ENCODE measurements around the gene CD4. TPM values are rescaled to one million over a fixed set of nuclear protein-coding genes. Genes with fewer than 3 reads are reported as not detected.

The CD4 gene
- total and polyA plus RNA-seq, 2 donors (not counting 1 experiment from before 2014, with no cell fraction given), result 27.2 to 152 TPM

GRCh38 chr12:6852651-6853354 is 63.5 kb downstream of the CD4 start:
- Histone ChIP-seq H3K79me2 (ENCODE audit: control insufficient read depth, insufficient read depth, low read length) (peaks cover 49% of the 10 kb centered on the region), H3K27me3 (ENCODE audit: control insufficient read depth, insufficient read depth, low read length) (no peaks in the 10 kb centered on the region)
- TF ChIP-seq EZH2 (IDR thresholded peaks at IDR 0.05; ENCODE audit: low read length, missing control alignments), result no peak
- no peak for TF ChIP-seq CTCF (conservative IDR thresholded peaks at IDR 0.05 in 1 of 2, IDR thresholded peaks at IDR 0.05 in 1 of 2; ENCODE audit: low read depth in 1 of 2, low read length in 2 of 2)

GRCh38 chr12:6853626-6854025 is 64.3 kb downstream of the CD4 start:
- no peaks in the 10 kb centered on the region for H4K20me1 ChIP-seq (ENCODE audit: control insufficient read depth, extremely low read depth, insufficient read depth, low read length)
- no peak overlapping the region for H2AFZ ChIP-seq (ENCODE audit: low read length)
- peaks cover 20% of the 10 kb centered on the region for H3K36me3 ChIP-seq (ENCODE audit: control insufficient read depth, insufficient read depth, low read length)
- no peaks in the 10 kb centered on the region for H3K9me3 ChIP-seq (ENCODE audit: control insufficient read depth, insufficient read depth, low read depth, low read length)
- no peak for TF ChIP-seq CTCF (conservative IDR thresholded peaks at IDR 0.05 in 1 of 2, IDR thresholded peaks at IDR 0.05 in 1 of 2; ENCODE audit: low read depth in 1 of 2, low read length in 2 of 2)
- no peak for TF ChIP-seq EZH2 (IDR thresholded peaks at IDR 0.05; ENCODE audit: low read length, missing control alignments)
- peak overlapping the region; percentile 56 for H3K9ac ChIP-seq (ENCODE audit: insufficient read depth, low read length)
- peak overlapping the region; percentile 82 for H3K27ac ChIP-seq (ENCODE audit: insufficient read depth, low read length)
- peaks cover 17% of the 10 kb centered on the region for H3K4me1 ChIP-seq (ENCODE audit: control insufficient read depth, extremely low read depth, insufficient read depth, low read length)
- H3K4me2 ChIP-seq (ENCODE audit: extremely low read depth, insufficient read depth, low read length), result peak overlapping the region; percentile 58
- no peak for DNase-seq (ENCODE audit: low read depth in 2 of 2)
- peak overlapping the region in 3 of 4 experiments; percentile 61 to 93 (median 81) for H3K4me3 ChIP-seq (replicated peaks in 1 of 4; ENCODE audit: control extremely low read depth in 1 of 4, insufficient read depth in 1 of 4, low read depth in 3 of 4, low read length in 4 of 4)
- H3K27me3 ChIP-seq (ENCODE audit: control insufficient read depth, insufficient read depth, low read length), result no peaks in the 10 kb centered on the region
- H3K79me2 ChIP-seq (ENCODE audit: control insufficient read depth, insufficient read depth, low read length), result peaks cover 47% of the 10 kb centered on the region

More at GRCh38 chr12:6852651-6853354, 63.5 kb downstream of the CD4 start:
- Histone ChIP-seq H3K4me3 (replicated peaks in 1 of 4; ENCODE audit: control extremely low read depth in 1 of 4, insufficient read depth in 1 of 4, low read depth in 3 of 4, low read length in 4 of 4) (peak overlapping the region; percentile 61 to 93 (median 74)), H4K20me1 (ENCODE audit: control insufficient read depth, extremely low read depth, insufficient read depth, low read length) (no peaks in the 10 kb centered on the region), H3K27ac (ENCODE audit: insufficient read depth, low read length) (peak overlapping the region; percentile 82), H3K36me3 (ENCODE audit: control insufficient read depth, insufficient read depth, low read length) (peaks cover 15% of the 10 kb centered on the region), H3K9me3 (ENCODE audit: control insufficient read depth, insufficient read depth, low read depth, low read length) (no peaks in the 10 kb centered on the region), H3K9ac (ENCODE audit: insufficient read depth, low read length) (peak overlapping the region; percentile 56), H2AFZ (ENCODE audit: low read length) (peak overlapping the region; percentile 19), H3K4me1 (ENCODE audit: control insufficient read depth, extremely low read depth, insufficient read depth, low read length) (peaks cover 17% of the 10 kb centered on the region), H3K4me2 (ENCODE audit: extremely low read depth, insufficient read depth, low read length) (peak overlapping the region; percentile 95)
- DNase-seq (ENCODE audit: low read depth in 2 of 2), result peak; percentile 82 to 85

- Histone ChIP-seq H3K9me3 (ENCODE audit: control insufficient read depth, insufficient read depth, low read depth, low read length) (no peaks in the 10 kb centered on the region), H3K27ac (ENCODE audit: insufficient read depth, low read length) (peak overlapping the region; percentile 82), H3K4me3 (replicated peaks in 1 of 4; ENCODE audit: control extremely low read depth in 1 of 4, insufficient read depth in 1 of 4, low read depth in 3 of 4, low read length in 4 of 4) (peak overlapping the region in 1 of 4 experiments; percentile 81), H4K20me1 (ENCODE audit: control insufficient read depth, extremely low read depth, insufficient read depth, low read length) (no peaks in the 10 kb centered on the region), H3K4me1 (ENCODE audit: control insufficient read depth, extremely low read depth, insufficient read depth, low read length) (peaks cover 17% of the 10 kb centered on the region), H3K36me3 (ENCODE audit: control insufficient read depth, insufficient read depth, low read length) (peaks cover 20% of the 10 kb centered on the region), H3K4me2 (ENCODE audit: extremely low read depth, insufficient read depth, low read length) (peak overlapping the region; percentile 58), H3K27me3 (ENCODE audit: control insufficient read depth, insufficient read depth, low read length) (no peaks in the 10 kb centered on the region), H3K9ac (ENCODE audit: insufficient read depth, low read length) (no peak overlapping the region), H3K79me2 (ENCODE audit: control insufficient read depth, insufficient read depth, low read length) (peaks cover 43% of the 10 kb centered on the region), H2AFZ (ENCODE audit: low read length) (no peak overlapping the region)
- TF ChIP-seq EZH2 (IDR thresholded peaks at IDR 0.05; ENCODE audit: low read length, missing control alignments) (no peak), CTCF (conservative IDR thresholded peaks at IDR 0.05 in 1 of 2, IDR thresholded peaks at IDR 0.05 in 1 of 2; ENCODE audit: low read depth in 1 of 2, low read length in 2 of 2) (no peak)
- no peak for DNase-seq (ENCODE audit: low read depth in 2 of 2)
Measured at GRCh38 chr12:6854036-6854435, 64.7 kb downstream of the CD4 start.

All from fibroblast of lung (primary cell).